KMS-11 (cell line): ENCODE results near the gene PIGU.

ENCODE experiments used
- H2AFZ ChIP-seq: fragments of 200-600 bp; sonication (generic); 2 replicates; pipeline ENCODE4 v1.6.1; 2016; ENCODE audit warnings: antibody characterized with exemption, mixed run types, low read depth
- H3K27ac ChIP-seq: fragments of 200-600 bp; sonication (generic); 2 replicates; pipeline ENCODE4 v1.6.1; 2016; ENCODE audit warnings: mild to moderate bottlenecking, mixed run types
- H3K27me3 ChIP-seq: fragments of 200-600 bp; sonication (generic); 2 replicates; pipeline ENCODE4 v1.6.1; 2017; ENCODE audit warnings: mild to moderate bottlenecking, low read depth, mixed run types, moderate library complexity; ENCODE audit not compliant: insufficient read depth
- H3K36me3 ChIP-seq: fragments of 200-600 bp; sonication (generic); 2 replicates; pipeline ENCODE4 v1.6.1; 2017; ENCODE audit warnings: mild to moderate bottlenecking, mixed run types; ENCODE audit not compliant: insufficient read depth
- H3K4me1 ChIP-seq: fragments of 200-600 bp; sonication (generic); 2 replicates; pipeline ENCODE4 v1.6.1; 2016; ENCODE audit warnings: mild to moderate bottlenecking, low read depth, mixed run types; ENCODE audit not compliant: poor library complexity, severe bottlenecking
- H3K4me2 ChIP-seq: fragments of 200-600 bp; sonication (generic); 2 replicates; pipeline ENCODE4 v1.7.0; 2016; ENCODE audit warnings: mild to moderate bottlenecking, mixed run types
- H3K4me3 ChIP-seq: fragments of 200-600 bp; sonication (generic); IDR thresholded peaks from 2 replicates; pipeline ENCODE4 v1.6.1; 2017; ENCODE audit warnings: low read depth, low read length, mixed read lengths; ENCODE audit not compliant: insufficient read depth
- H3K79me2 ChIP-seq: fragments of 200-600 bp; sonication (generic); 2 replicates; pipeline ENCODE4 v1.6.1; 2016; ENCODE audit warnings: low read depth, mixed run types; ENCODE audit not compliant: insufficient read depth
- H3K9ac ChIP-seq: fragments of 200-600 bp; sonication (generic); 2 replicates; pipeline ENCODE4 v1.6.1; 2016; ENCODE audit warnings: mild to moderate bottlenecking, mixed run types
- H4K20me1 ChIP-seq: fragments of 200-600 bp; sonication (generic); 2 replicates; pipeline ENCODE4 v1.6.1; 2016; ENCODE audit warnings: mild to moderate bottlenecking, mixed run types; ENCODE audit not compliant: insufficient read depth
- TF ChIP-seq, protein P1 (sequence below): fragments of 200-600 bp; sonication (generic); conservative IDR thresholded peaks from 2 replicates; pipeline ENCODE4 v1.6.1; 2017; ENCODE audit warnings: low read depth, mild to moderate bottlenecking, antibody characterized with exemption, low read length, moderate library complexity, mixed read lengths

PIGU gene

DNA sequence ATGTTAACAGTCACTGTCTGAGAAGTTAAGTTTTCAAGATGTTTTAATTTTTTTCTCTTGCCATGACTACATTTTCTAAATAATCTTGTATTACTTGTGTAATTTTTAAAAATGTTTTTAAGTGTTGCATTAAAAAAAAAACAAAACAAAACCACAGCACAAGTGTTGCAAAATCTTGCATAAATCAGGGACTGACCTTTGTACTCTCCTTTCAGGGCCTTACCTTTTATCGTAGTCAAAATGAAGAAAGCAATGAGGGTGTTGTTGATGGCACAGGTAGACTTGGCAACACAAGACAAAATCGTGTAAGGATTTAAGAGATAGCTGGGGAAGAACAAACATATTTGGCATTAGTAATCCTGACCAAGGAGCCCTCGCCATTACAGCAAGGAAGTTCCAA lies 42.5 kb downstream of the PIGU start:
- no peak overlapping the region for H3K27ac ChIP-seq
- no peaks in the 10 kb centered on the region for H4K20me1 ChIP-seq
- no peaks in the 10 kb centered on the region for H3K27me3 ChIP-seq
- H3K4me1 ChIP-seq = peaks cover 25% of the 10 kb centered on the region
- H3K9ac ChIP-seq = no peak overlapping the region
- TF ChIP-seq, protein P1, sequence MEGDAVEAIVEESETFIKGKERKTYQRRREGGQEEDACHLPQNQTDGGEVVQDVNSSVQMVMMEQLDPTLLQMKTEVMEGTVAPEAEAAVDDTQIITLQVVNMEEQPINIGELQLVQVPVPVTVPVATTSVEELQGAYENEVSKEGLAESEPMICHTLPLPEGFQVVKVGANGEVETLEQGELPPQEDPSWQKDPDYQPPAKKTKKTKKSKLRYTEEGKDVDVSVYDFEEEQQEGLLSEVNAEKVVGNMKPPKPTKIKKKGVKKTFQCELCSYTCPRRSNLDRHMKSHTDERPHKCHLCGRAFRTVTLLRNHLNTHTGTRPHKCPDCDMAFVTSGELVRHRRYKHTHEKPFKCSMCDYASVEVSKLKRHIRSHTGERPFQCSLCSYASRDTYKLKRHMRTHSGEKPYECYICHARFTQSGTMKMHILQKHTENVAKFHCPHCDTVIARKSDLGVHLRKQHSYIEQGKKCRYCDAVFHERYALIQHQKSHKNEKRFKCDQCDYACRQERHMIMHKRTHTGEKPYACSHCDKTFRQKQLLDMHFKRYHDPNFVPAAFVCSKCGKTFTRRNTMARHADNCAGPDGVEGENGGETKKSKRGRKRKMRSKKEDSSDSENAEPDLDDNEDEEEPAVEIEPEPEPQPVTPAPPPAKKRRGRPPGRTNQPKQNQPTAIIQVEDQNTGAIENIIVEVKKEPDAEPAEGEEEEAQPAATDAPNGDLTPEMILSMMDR = no peak
- no peaks in the 10 kb centered on the region for H3K79me2 ChIP-seq
- H2AFZ ChIP-seq = no peak overlapping the region
- no peak overlapping the region for H3K4me2 ChIP-seq
- H3K4me3 ChIP-seq = no peak overlapping the region
- peaks cover 5% of the 10 kb centered on the region; the same call in 1 of the 2 replicates for H3K36me3 ChIP-seq

DNA sequence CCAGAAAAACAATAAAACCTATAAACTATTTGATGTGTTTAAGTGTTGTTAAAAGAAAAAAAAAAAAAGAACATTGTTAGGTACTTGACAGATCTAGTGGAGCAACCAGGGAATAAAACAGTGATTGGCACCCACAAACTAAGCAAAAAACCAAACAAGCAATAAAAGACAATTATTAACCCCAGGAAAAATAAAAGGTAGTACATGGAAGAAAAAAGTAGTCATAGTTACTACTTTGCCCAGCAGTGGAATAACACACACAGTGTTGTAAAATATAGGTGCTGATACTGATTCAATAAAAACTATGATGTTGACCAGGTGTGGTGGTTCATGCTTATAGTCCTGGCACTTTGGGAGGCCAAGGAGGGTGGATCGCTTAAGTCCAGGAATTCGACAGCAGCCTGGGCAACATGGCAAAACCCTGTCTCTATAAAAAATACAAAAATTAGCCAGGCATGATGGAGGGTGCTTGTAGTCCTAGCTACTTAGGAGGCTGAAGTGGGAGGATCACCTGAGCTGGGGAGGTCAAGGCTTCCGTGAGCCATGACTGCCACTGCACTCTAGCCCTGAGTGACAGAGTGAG lies 43.9 kb downstream of the PIGU start:
- Histone ChIP-seq H2AFZ (no peak overlapping the region), H3K4me1 (peaks cover 25% of the 10 kb centered on the region), H3K36me3 (peaks cover 5% of the 10 kb centered on the region; the same call in 1 of the 2 replicates), H3K27ac (no peak overlapping the region), H3K79me2 (no peaks in the 10 kb centered on the region), H3K4me2 (no peak overlapping the region), H3K4me3 (no peak overlapping the region), H3K9ac (no peak overlapping the region), H4K20me1 (no peaks in the 10 kb centered on the region), H3K27me3 (no peaks in the 10 kb centered on the region)
- TF ChIP-seq, protein P1 = no peak

DNA sequence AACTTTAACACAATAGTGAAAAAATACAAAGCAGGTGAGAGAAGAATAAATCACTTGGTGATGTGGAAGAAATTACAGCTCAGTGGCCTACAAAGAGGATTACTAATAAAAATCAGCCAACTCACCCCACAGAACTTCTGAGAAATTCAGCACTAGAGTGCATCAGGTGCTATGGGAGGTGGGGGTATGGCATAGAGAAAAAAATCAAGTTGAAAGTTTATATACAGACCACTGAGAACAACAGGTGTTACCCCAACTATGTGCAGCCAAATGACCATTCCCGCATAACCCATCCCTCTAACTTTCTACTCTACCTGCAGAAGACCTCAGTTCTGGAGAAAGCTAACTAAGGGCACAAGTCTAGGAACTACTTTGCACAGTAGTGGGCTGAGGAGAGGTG lies 47.0 kb downstream of the PIGU start:
- no peaks in the 10 kb centered on the region for H3K27me3 ChIP-seq
- H3K4me2 ChIP-seq = no peak overlapping the region
- TF ChIP-seq, protein P1 = no peak
- no peak overlapping the region for H3K4me3 ChIP-seq
- H3K4me1 ChIP-seq = peaks cover 25% of the 10 kb centered on the region
- no peak overlapping the region for H3K9ac ChIP-seq
- no peaks in the 10 kb centered on the region for H3K36me3 ChIP-seq
- no peak overlapping the region for H2AFZ ChIP-seq
- H3K79me2 ChIP-seq = no peaks in the 10 kb centered on the region
- H3K27ac ChIP-seq = 0 out of 2 replicates have a peak overlapping the region, but pooled peaks have one; percentile 0
- H4K20me1 ChIP-seq = no peaks in the 10 kb centered on the region

DNA sequence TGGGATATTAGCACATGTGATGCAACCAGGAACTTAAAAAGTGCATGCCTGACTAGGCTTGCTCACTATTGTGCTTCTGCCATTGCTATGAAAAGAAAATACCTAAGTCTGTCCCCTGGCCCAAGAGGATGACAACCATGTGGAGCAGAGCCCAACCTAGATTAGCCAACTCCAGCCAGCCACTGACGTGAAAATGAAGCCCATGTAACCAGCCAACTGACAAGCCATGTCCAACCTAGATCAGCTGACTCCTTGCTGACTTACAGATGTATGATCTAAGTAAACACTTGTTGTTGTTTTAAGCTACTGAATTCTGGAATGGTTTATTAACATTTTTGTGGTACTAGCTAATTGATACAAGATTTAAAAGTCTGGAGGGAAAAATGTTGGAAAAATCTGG lies 47.5 kb downstream of the PIGU start:
- no peaks in the 10 kb centered on the region for H3K27me3 ChIP-seq
- H3K27ac ChIP-seq = no peak overlapping the region
- H3K79me2 ChIP-seq = no peaks in the 10 kb centered on the region
- TF ChIP-seq, protein P1 = no peak
- H3K4me3 ChIP-seq = no peak overlapping the region
- no peaks in the 10 kb centered on the region for H4K20me1 ChIP-seq
- H3K4me2 ChIP-seq = no peak overlapping the region
- peaks cover 23% of the 10 kb centered on the region for H3K4me1 ChIP-seq
- no peak overlapping the region for H2AFZ ChIP-seq
- no peak overlapping the region for H3K9ac ChIP-seq
- no peaks in the 10 kb centered on the region for H3K36me3 ChIP-seq
